Smooth muscle cell of the umbilical artery (primary cell): Measurements from ENCODE around the gene SIRT6. TPM values are rescaled to one million over a fixed set of nuclear protein-coding genes. Genes with fewer than 3 reads are reported as not detected.

Experiments
- total RNA-seq: library from RNA; depleted of rRNA; stranded (reverse); fragments of >200 nt; gene quantifications from 2 replicates; pipeline ENCODE4 v1.2.3, GENCODE V29; 2014

The SIRT6 gene
- 13.4 and 24.6 TPM in 2 replicates for total RNA-seq

GRCh38 chr19:4182084-4182810 lies at the start of gene SIRT6, which contains the start of gene ANKRD24:
Gene SIRT6 (minus strand): TSS chr19:4182563. CDS start chr19:4182539, 24 bp downstream.
Gene ANKRD24 (plus strand): TSS chr19:4182689. CDS start chr19:4186426, 3,737 bp downstream.

GRCh38 chr19:4229179-4229931 lies 47.0 kb upstream of the SIRT6 start, which contains the start of gene EBI3:
Gene EBI3 (plus strand): TSS chr19:4229523. CDS start chr19:4229551, 28 bp downstream.

Other genes with a start within 250 kb of the SIRT6 start
- gene NMRK2, start 249.5 kb downstream of the SIRT6 start, total RNA-seq: not detected in 2 replicates
- gene DAPK3, start 211.5 kb downstream of the SIRT6 start, total RNA-seq: 169 and 182 TPM in 2 replicates
- gene EEF2, start 197.1 kb downstream of the SIRT6 start, total RNA-seq: 3,552 and 3,788 TPM in 2 replicates
- 8.3 and 12.3 TPM in 2 replicates for gene PIAS4, start 174.8 kb downstream of the SIRT6 start, total RNA-seq
- 21.1 and 36.2 TPM in 2 replicates for gene ZBTB7A, start 115.7 kb downstream of the SIRT6 start, total RNA-seq
- 111 and 139 TPM in 2 replicates for gene MAP2K2, start 58.4 kb downstream of the SIRT6 start, total RNA-seq
- gene CREB3L3, start 28.9 kb downstream of the SIRT6 start, total RNA-seq: not detected in 2 replicates
- gene ANKRD24, start 126 bp upstream of the SIRT6 start, total RNA-seq: 2.1 and 2.9 TPM in 2 replicates
- gene EBI3, start 47.0 kb upstream of the SIRT6 start, total RNA-seq: 0.28 and 0.30 TPM in 2 replicates
- gene YJU2, start 64.5 kb upstream of the SIRT6 start, total RNA-seq: 8.0 and 12.1 TPM in 2 replicates
- not detected in 2 replicates for gene SHD, start 96.7 kb upstream of the SIRT6 start, total RNA-seq
- not detected in 2 replicates for gene TMIGD2, start 119.8 kb upstream of the SIRT6 start, total RNA-seq
- gene FSD1, start 122.0 kb upstream of the SIRT6 start, total RNA-seq: 16.9 and 23.8 TPM in 2 replicates
- 1.2 and 3.0 TPM in 2 replicates for gene STAP2, start 156.3 kb upstream of the SIRT6 start, total RNA-seq
- 4.5 and 4.6 TPM in 2 replicates for gene MPND, start 161.0 kb upstream of the SIRT6 start, total RNA-seq
- 28.5 and 65.0 TPM in 2 replicates for gene SH3GL1, start 218.0 kb upstream of the SIRT6 start, total RNA-seq
- gene CHAF1A, start 220.1 kb upstream of the SIRT6 start, total RNA-seq: 2.4 and 9.3 TPM in 2 replicates